K562 (cell line): ENCODE measurements around the gene RABL2B. TPM values are rescaled to one million over a fixed set of nuclear protein-coding genes. Genes with fewer than 3 reads are reported as not detected.

Source experiments
- AFF1 ChIP-seq, 2 experiments: fragments of 450-650 bp; IDR thresholded peaks; 2 replicates each; pipeline ENCODE4 v1.6.1; 2018; ENCODE audit warnings: mild to moderate bottlenecking in 2 of 2, low read depth in 1 of 2; ENCODE audit not compliant: partially characterized antibody in 2 of 2
- ATF2 ChIP-seq: sonication (generic); formaldehyde crosslinking; IDR thresholded peaks from 2 replicates; pipeline ENCODE4 v1.8.1; 2022; ENCODE audit warnings: missing genetic modification reagents
- HDAC2 ChIP-seq: fragments of 450-650 bp; IDR thresholded peaks from 2 replicates; pipeline ENCODE4 v1.6.1; 2016; ENCODE audit warnings: mild to moderate bottlenecking
- NR0B1 ChIP-seq: fragments of 450-650 bp; IDR thresholded peaks from one replicate; pipeline ENCODE4 v1.6.1; 2018; ENCODE audit warnings: mild to moderate bottlenecking, moderate library complexity; ENCODE audit not compliant: partially characterized antibody
- PBX2 ChIP-seq, 2 experiments: IDR thresholded peaks in 1 of 2; conservative IDR thresholded peaks in 1 of 2; 2 replicates each; pipeline ENCODE4 v1.6.1; 2016; ENCODE audit warnings: low read depth in 2 of 2, mild to moderate bottlenecking in 1 of 2, missing compliant biosample characterization in 1 of 2, missing genetic modification characterization in 1 of 2, moderate library complexity in 1 of 2
- PRPF4 ChIP-seq: fragments of 200-400 bp; formaldehyde crosslinking; IDR thresholded peaks from one replicate; pipeline ENCODE4 v1.6.1; 2017; ENCODE audit warnings: low read length, low read depth, mild to moderate bottlenecking; ENCODE audit not compliant: insufficient read depth, poor library complexity, severe bottlenecking
- SRSF7 ChIP-seq: fragments of 200-400 bp; formaldehyde crosslinking; optimal IDR thresholded peaks from 2 replicates; pipeline ENCODE3; 2017; ENCODE audit warnings: mild to moderate bottlenecking, low read depth, low read length
- ZBTB17 ChIP-seq: fragments of 450-650 bp; formaldehyde crosslinking; IDR thresholded peaks from 2 replicates; pipeline ENCODE4 v1.4.0; 2020; ENCODE audit warnings: mild to moderate bottlenecking
- polyA plus RNA-seq, 8 experiments: library from polyadenylated mRNA; depleted of rRNA in 4 of 8; stranded (reverse) in 5 of 8; unstranded in 3 of 8; fragments of >200 nt; fragmentation: Nextera tagmentation in 2 of 8; fragmentation: Illumina TruSeq in 1 of 8; extraction: Ambion mirVana in 2 of 8; extraction: Trizol in 1 of 8; gene quantifications; 2 replicates each; pipeline versions ENCODE4 v1.2.1 to v1.2.3, GENCODE V29; 2011 to 2014; ENCODE audit warnings: inconsistent platforms in 1 of 8, missing spikeins in 1 of 8
- total RNA-seq, 7 experiments: library from RNA; depleted of rRNA in 6 of 7; stranded (reverse); fragments of >200 nt in 6 of 7; fragmentation: Illumina TruSeq in 2 of 7; extraction: Trizol in 2 of 7; gene quantifications; 2 replicates each; pipeline versions ENCODE4 v1.2.1 to v1.2.3, GENCODE V29; 2011 to 2021; ENCODE audit warnings: low replicate concordance in 1 of 7

RABL2B gene
- total and polyA plus RNA-seq, 9 of the 15 experiments (the other 6 are each of a cell fraction or from before 2014, with no cell fraction given), result 0.76 to 8.5 (median 3.6) TPM

DNA sequence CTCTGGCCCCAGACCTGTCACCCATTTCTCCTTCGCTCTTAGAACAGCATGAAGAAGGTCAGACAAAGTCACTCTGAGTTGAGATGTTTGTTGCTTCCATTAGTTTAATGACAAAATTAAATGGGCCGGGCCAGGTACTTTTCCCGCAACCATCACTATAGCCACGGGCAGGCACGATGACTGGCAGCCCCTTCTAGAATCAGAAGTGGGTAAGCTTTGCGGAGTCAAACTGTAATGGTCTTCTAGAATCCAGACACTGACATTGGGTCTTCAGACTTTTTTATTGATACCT lies 47.8 kb downstream of the RABL2B start (continued):
- TF ChIP-seq AFF1 (IDR thresholded peaks at IDR 0.05; ENCODE audit: low read depth in 1 of 2, partially characterized antibody in 2 of 2), result no peak
- TF ChIP-seq HDAC2, result no peak
- no peak for TF ChIP-seq PBX2 (CRISPR knock-in tag; IDR thresholded peaks at IDR 0.05; ENCODE audit: low read depth)
- TF ChIP-seq PBX2 (tag; conservative IDR thresholded peaks at IDR 0.05; ENCODE audit: low read depth), result no peak
- TF ChIP-seq ATF2 (CRISPR knock-in tag), result no peak
- no peak for TF ChIP-seq NR0B1
- no peak for TF ChIP-seq SRSF7
- TF ChIP-seq PRPF4, result no peak
- no peak for TF ChIP-seq ZBTB17 (CRISPR knock-in tag)
- TF ChIP-seq, all 486 proteins: peak for 0
